OCI-LY3 (cell line): ENCODE results near the gene C4orf51.

Experiments used
- CTCF ChIP-seq: fragments of 200-600, 300-600 bp; sonication (generic); IDR thresholded peaks from 2 replicates; pipeline ENCODE4 v1.5.1; 2014; ENCODE audit warnings: antibody characterized with exemption, low read length, low read depth
- EZH2phosphoT487 ChIP-seq: fragments of 200-600 bp; shearing (Covaris generic); IDR thresholded peaks from 2 replicates; pipeline ENCODE4 v1.6.1; 2018; ENCODE audit warnings: antibody characterized with exemption, mixed run types, low read depth

GRCh38 chr4:145781351-145781750 lies 101.4 kb downstream of the C4orf51 start:
- TF ChIP-seq CTCF (no peak), EZH2phosphoT487 (no peak)
